HG03045 (cell line): ENCODE results near the gene ZNF143.
"Not testable (repeated sequence)": the region's sequence is repeated elsewhere in the genome, so short reads cannot be mapped to it uniquely, and the experiment has no call there.

Source experiments
- ATAC-seq: cut with Tn5 transposase; IDR thresholded peaks from one replicate; pipeline ENCODE4 v1.9.1; 2021; ENCODE audit warnings: mild to moderate bottlenecking, moderate library complexity; ENCODE audit not compliant: unreplicated experiment

The ZNF143 gene

GRCh38 chr11:9495803-9496514 lies 35.1 kb downstream of the ZNF143 start:
- no peak for ATAC-seq

DNA sequence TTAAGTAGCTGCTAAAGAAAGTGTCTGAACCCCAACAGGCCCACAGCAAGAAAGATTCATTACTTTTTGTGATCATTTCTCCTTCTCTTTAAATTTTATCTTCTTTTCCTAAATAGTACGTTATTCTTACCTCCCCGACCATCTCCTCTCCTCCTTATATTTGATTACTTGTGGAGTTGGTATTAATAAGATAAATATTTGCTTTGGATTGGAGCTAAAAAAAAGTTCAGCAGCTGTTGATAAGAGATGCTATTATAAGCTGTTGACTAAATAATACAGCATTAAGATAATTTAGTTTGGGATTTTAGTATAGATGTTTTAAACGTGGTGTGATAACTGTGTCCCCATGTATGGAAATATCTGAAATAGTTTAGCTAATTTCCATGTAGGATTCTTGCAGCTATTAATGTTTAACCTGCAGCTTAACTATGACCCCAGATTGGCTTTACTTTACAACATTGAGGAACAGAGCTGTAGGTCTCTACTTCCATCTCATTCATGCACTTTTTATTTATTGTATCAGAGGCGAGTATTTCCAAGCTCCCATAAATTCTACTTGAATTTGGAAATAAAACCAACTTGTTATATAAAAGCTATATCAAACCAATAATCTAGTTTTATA lies 37.8 kb downstream of the ZNF143 start:
- no peak for ATAC-seq

GRCh38 chr11:9506489-9507276 lies 45.9 kb downstream of the ZNF143 start:
- peak; percentile 48 for ATAC-seq

DNA sequence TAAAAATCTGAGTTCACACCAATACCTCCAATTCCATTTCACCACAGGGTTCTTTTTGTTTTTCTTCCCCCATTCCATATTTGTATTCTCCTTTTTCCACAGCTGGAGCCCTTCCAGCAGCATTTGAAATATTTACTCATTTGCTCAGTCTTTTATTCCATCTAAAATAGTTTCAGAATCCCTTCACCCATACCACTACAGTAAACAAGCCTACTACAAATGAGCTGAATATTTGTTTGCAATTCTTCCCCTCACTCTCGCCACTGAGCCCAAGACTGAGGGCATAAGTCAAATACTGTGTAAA lies 46.4 kb downstream of the ZNF143 start:
- no peak for ATAC-seq

DNA sequence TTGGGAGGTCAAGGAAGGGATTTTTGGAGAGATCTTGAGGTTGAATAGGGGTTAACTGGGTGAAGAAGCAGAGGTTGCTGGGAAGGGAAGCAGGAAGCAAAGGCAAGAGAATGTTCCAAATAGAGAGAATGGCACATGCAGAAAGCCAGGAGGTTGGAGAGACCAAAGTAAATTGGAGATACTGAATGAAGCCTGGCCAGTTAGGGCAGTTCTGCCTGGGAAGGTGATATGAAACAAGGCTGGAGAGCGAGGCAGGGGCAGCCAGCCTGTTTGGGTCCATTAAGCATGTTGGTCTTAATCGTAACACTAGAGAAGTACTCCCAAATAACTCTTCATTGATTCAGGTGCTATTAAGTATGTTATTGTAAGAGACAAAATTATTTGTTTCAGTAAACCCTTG lies 48.2 kb downstream of the ZNF143 start:
- ATAC-seq = no peak

- no peak for ATAC-seq
These were observed 51.7 kb downstream of the ZNF143 start for GRCh38 chr11:9512370-9513019.

GRCh38 chr11:9514576-9514975 lies 53.8 kb downstream of the ZNF143 start:
- ATAC-seq = not testable (repeated sequence)

GRCh38 chr11:9516113-9516512 lies 55.3 kb downstream of the ZNF143 start:
- no peak for ATAC-seq

- no peak for ATAC-seq
These were observed 58.1 kb downstream of the ZNF143 start for GRCh38 chr11:9518835-9519410.

DNA sequence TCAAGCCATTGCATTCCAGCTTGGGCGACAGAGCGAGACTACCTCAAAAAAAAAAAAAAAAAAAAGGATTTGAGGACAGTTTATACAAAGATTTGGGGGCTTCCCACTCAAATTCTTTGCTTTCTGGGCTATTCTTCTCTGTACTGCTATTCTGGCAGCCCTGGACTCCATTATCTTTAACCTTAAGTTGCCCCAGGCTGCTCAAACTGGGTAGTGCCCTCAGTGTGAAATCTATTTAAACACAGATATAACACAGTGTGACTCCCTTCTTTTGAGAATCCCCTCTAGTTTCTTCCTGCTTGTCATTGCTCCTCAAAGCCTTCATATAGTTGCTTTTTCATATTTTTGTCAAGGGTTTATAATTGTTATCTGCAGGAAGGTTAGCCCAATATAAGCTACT lies 63.2 kb downstream of the ZNF143 start:
- ATAC-seq = no peak

GRCh38 chr11:9525116-9525515 lies 64.3 kb downstream of the ZNF143 start:
- ATAC-seq = no peak

DNA sequence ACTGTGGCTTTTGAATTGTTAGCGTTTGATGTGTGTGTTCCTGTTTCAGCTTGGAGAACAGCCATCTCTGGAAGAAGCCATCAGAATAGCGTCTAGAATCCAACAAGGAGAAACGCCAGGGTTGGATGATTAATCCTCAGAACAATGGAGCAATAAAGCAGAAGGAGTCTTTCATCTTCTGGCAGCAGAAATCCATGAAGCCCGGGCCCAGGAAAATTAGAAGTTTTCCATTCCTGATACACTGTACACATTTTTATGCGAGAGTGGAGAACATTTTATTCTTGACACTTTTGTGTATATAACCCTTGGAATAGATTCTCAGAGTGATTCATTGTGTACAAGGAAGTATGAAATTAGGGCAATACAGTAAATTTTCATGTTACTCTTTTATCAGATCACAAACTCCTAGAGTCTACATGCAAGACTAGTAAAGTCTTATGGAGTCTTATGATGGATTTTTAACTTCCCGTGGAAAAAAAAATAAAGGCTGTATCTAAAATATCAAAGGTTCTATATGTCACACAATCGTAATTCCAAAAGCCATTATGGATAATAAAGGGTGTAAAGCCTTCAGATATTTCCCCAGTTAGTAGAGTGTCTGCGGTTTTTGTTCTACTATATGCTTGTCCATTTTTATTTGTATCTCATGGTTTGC lies 66.8 kb downstream of the ZNF143 start:
- ATAC-seq = no peak

DNA sequence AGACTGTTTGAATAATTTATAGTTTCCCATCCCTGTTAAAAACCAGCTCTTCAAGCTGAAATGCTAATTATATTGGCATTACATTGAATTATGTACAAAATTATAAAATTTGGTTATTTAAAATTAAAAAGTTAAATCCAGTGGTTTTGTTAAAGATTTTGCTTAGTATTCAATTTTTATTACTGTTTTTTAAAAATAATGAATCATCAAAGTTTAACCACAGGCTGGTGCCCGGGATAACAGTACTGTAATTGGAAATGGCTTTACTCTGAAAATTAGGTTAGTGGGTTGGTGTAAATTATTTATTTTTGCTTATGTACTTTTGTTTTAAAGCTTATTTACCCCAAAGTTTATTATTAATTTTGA lies 67.3 kb downstream of the ZNF143 start:
- no peak for ATAC-seq

DNA sequence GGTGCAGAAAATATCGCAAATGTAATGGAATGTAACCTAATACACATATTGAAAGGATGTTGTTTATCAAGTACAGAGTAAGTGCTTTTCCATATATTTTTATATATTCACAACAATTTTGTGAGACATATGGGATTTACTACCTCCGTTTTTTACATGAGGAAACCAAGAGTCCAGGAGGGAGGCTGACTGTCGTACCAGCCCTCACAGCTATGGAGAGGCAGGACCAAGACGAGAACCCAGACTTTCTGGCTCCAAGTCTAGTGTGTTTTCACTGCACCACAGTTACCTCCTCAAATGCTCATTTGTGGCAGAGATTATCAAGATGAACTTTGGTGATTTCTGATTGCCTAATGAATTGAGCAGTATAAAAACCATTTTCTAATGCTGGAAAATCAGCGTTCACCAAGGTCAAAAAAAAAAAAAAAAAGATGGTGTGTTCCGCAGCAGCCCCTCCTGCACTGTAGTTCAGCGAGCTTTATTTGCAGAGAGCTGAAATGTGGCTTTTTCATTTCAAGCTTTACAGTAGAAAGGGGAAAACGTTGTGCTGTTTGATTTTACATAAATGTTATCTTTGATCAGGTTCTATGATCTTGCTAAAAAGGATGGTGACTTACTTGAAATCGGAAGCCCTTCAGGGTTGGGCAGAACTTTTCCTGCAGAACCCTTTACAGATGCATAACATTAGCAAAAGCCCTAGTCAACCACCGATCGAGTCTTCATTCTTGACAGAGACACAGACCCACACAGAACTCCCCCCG lies 67.9 kb downstream of the ZNF143 start:
- no peak for ATAC-seq

DNA sequence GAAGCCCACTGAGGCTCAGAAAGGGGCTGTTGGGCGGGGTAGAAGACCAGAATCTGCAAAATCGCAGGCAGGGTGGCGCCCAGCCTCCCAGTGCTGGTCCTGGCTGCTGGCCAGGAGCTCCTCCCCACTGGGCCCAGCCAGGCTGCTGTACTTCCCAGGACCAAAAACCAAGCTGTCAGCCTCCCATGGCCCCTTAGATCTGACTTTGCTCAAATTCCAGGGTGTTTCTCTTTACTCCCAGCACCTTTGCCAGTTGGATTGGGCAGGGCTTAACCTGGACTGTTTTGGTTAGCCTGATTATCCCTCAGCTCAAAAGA lies 68.5 kb downstream of the ZNF143 start:
- ATAC-seq = no peak

GRCh38 chr11:9530020-9530621 lies 69.3 kb downstream of the ZNF143 start:
- ATAC-seq = no peak

GRCh38 chr11:9530901-9531625 lies 70.3 kb downstream of the ZNF143 start:
- ATAC-seq = no peak

- no peak for ATAC-seq
These were observed 72.2 kb downstream of the ZNF143 start for GRCh38 chr11:9533058-9533457.

GRCh38 chr11:9533736-9534473 lies 73.1 kb downstream of the ZNF143 start:
- no peak for ATAC-seq
